Neural progenitor cell (in vitro differentiated cells): ENCODE results near the gene LMX1B.

Experiments
- CTCF ChIP-seq: fragments of 200-600 bp; sonication (generic); IDR thresholded peaks from 2 replicates; pipeline ENCODE4 v1.5.1; 2017; ENCODE audit warnings: antibody characterized with exemption, mild to moderate bottlenecking
- EZH2 ChIP-seq: fragments of 200-600 bp; sonication (generic); IDR thresholded peaks from 2 replicates; pipeline ENCODE4 v1.6.1; 2017; ENCODE audit warnings: antibody characterized with exemption, mild to moderate bottlenecking, moderate library complexity
- EZH2phosphoT487 ChIP-seq: fragments of 200-600 bp; sonication (generic); IDR thresholded peaks from 2 replicates; pipeline ENCODE4 v1.6.1; 2017; ENCODE audit warnings: antibody characterized with exemption

DNA sequence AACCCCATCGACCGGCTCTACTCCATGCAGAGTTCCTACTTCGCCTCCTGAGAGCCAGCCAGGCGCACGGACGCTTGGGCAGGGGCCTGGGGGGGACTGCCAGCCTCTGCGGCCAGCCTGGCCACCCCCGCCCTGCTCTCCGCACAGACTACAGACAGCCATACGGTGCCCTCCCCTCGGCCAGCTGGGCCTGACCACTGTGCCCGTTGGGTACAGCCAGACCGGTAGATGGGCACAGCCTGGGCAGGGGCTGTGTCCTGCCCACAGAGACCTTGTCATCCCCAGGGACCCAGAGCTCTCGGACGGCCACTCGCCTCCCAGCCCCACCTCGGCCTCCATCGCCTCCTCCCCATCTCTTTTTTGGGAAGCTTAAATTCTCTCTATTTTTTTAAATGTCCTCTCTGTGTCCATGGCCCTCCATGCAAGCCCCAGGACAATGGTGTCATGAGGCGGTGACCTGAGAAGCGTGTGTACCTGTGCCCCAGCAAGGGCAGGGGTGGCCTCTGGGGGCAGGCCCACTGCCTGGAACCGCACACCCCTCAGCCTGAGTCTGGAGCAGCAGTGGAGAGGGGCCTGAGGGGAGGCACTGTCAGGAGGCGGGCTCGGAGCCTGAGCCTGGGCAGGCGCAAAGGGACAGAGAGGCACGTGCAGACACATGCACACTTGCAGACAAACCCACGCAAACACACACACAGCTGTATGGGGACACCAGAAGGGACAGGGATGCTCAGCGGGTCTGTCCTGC, 82.8 kb downstream of the LMX1B start:
- TF ChIP-seq CTCF = no peak
- TF ChIP-seq EZH2 = no peak
- no peak for TF ChIP-seq EZH2phosphoT487
